ENCODE data around the gene PSMB4.
"Not testable (repeated sequence)": the region's sequence is repeated elsewhere in the genome, so short reads cannot be mapped to it uniquely, and the experiment has no call there.

Gene PSMB4

DNA sequence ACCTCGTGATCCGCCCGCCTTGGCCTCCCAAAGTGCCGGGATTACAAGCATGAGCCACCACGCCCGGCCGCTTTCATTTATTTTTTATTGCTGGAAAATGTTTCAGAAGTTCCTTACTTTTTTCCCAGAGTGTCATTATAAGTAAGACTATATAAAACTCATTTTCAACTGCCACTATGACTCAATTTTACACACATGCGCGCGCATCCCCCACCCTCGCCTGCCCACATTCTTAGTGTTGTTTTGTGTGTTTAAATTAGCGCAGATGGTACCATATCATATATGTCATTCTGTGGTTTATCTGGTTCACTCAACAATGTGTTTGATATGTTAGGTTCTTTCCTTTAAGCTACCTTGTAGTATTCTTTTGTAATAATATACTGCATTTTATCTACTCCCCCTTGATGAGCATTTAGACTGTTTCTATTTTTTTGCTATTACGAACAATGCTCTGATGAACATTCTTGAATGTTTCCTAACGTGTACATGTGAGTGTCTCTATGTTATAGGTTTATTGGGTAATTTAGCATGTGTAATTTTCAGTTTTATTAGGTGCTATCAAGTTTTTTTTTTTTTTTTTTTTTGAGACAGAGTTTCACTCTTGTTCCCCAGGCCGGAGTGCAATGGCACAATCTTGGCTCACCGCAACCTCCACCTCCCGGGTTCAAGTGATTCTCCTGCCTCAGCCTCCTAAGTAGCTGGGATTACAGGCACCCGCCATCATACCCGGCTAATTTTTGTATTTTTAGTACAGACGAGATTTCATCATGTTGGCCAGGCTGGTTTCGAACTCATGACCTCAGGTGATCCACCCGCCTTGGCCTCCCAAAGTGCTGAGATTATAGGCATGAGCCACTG lies 8.9 kb upstream of the PSMB4 start:
- DNase-seq, result not testable (repeated sequence)

GRCh38 chr1:151391079-151391563 lies 8.3 kb upstream of the PSMB4 start:
- no peak for DNase-seq

- DNase-seq, result no peak
These were observed 5.8 kb upstream of the PSMB4 start for GRCh38 chr1:151393583-151393982.

DNA sequence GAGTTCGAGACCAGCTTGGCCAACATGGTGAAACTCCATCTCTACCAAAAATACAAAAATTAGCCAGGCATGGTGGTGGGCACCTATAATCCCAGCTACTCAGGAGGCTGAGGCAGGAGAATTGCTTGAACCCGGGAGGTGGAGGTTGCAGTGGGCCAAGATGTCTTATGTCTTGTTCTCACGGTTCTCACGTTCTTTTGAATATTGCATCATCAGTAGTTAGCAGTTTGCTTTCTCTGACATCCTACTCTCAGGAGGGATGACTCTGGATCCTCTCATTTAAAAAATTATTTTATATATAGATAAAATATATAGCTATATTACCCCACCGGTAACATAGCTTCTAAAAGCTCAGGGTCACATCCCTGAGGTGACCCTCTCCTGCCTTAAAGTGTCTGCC lies 3.1 kb upstream of the PSMB4 start:
- DNase-seq, result not testable (repeated sequence)

GRCh38 chr1:151401125-151401788 lies 1.9 kb downstream of the PSMB4 start:
- DNase-seq, result no peak

DNA sequence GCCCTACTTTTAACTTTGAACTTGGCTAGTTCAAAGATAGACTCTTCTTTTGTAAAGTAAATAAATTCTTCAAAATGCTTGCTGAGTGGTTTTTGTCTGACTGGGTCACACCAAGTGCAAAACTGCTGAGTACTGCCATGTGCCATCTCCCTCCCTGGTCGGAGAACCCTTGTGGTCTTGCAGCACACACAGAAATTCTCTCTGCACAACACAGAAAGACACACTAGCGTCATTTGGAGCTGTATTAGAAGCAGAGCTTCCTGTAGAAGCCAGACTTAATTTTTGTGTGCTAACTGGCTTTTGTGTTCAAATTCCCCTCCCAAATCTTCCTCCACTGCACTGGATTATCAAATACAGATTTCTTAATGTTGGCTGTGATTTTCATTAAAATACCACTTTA lies 2.5 kb downstream of the PSMB4 start:
- DNase-seq, result no peak

GRCh38 chr1:151402764-151403163 lies 3.4 kb downstream of the PSMB4 start:
- no peak for DNase-seq

DNA sequence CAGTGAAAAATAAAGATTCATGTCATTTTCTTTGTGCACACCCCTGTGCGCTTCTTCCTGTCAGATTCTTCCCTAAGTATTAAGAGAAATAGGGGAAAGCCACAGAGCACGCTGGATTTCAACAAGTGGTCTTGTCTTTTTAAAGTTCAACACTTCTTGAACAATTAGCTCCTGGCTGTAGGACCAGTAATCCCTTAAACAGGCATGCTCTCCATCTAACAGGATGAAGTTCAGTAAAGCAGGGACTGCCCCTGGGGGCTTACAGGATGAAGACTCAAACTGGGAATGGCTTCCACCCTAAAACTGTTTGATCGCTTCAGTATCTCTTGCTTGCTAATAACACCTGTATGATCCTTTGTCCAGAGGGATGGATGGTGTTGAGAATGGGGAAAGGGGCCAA lies 4.2 kb downstream of the PSMB4 start:
- DNase-seq, result no peak

GRCh38 chr1:151405187-151405951 lies 6.0 kb downstream of the PSMB4 start:
- DNase-seq, result no peak

DNA sequence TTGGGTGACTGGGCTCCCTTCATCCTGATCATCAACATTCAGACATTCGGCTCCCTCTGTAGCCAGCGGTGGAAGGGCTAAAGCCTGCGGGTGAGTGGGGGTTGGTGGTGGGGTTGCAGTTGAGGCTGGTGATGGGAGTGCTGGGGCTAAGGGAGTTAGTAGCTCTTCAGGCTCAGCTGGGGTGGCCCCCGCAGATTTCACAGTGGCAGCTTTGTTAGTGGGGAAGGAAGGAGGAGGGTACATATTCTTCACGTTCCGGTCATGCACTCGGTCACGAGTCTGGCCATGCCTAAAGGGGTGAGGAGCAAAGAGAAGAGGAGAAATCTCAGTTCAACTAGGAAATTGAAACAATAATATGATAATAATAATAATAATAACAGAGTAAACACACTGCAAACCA lies 6.8 kb downstream of the PSMB4 start:
- no peak for DNase-seq

DNA sequence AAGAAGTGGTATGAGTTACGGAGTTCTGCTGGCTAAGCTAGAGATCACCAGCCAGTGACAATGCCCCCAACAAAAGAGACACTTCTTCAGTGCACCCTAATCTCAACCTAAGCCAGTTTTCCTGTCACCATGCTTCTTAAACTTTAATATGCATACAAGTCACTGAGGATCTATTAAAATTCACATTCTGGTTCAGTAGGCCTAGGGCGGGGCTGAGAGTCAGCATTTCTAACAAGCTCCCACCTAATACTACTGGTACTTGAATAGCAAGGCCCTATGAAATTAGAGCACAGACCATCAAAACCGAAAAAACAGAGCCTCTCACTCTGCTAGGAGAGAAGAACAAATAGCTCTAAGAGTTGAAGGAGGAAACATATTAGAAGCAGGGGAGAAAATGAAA lies 7.9 kb downstream of the PSMB4 start:
- no peak for DNase-seq

DNA sequence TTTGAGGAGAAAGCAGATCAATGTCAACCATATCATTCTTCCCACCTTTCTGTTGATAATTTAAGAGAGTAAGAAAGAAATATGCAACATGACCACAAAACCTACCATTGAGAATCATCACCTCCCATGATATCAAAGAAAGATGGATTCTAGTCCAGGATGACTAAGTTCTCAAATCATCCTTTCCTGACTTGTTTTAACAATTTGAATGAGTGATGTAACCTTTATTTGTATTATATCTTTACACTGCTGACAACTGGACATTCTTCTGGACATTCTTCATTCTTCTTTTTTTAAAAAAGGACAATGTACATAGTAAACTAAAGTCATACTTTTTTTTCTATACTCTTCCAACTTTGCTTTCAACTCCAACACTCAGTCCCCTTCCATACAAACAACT lies 9.5 kb downstream of the PSMB4 start:
- no peak for DNase-seq

DNA sequence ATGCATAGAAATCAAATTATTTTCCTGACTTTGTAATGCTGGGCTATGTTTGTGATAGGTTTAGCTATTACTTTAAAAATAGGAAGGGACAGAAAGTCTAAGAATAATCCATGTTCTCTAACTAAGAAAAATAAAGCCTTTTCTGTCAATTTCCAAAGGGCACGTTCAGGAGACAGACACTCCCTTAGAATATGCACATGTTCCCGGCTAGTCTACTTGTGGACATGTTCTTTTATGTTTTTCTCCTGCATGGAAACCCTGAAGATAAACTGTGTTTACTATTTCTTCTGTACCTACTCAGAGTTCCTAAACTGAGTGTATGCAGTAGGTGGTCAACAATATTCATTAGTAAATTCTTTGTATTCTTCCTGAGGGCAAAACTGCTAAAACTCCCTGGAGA lies 12.5 kb downstream of the PSMB4 start:
- DNase-seq, result no peak

- no peak for DNase-seq
These were observed 16.9 kb downstream of the PSMB4 start for GRCh38 chr1:151416231-151416630.

DNA sequence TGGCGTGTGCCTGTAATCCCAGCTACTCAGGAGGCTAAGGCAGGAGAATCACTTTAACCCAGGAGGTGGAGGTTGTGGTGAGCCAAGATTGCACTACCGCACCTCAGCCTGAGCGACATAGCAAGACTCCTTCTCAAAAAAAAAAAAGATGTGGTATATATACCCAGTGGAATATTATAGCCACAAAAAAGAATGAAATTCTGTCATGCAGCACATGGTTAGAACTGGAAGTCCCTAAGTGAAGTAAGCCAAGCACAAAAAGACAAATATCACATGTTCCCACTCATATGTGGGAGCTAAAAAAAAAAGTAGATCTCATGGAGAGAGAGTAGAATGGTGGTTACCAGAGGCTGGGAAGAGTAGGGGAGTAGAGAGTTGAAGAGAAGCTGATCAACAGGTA lies 18.7 kb downstream of the PSMB4 start:
- no peak for DNase-seq

DNA sequence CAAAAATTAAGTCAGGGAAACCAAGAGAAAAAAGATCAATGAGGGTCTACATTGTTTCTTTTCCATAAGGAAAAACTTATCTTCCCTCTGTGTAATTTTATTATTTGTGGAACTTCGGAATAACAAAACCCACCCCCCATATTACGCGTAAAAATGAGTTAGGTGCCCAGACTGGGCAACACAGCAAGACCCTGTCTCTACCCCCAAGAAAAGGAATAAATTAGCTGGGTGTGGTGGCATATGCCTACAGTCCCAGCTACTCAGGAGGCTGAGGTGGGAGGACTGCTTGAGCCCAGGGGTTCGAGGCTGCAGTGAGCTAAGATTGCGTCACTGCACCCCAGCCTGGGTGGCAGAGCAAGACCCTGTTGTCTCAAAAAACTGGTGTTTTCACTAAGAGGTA lies 20.4 kb downstream of the PSMB4 start:
- DNase-seq, result no peak

DNA sequence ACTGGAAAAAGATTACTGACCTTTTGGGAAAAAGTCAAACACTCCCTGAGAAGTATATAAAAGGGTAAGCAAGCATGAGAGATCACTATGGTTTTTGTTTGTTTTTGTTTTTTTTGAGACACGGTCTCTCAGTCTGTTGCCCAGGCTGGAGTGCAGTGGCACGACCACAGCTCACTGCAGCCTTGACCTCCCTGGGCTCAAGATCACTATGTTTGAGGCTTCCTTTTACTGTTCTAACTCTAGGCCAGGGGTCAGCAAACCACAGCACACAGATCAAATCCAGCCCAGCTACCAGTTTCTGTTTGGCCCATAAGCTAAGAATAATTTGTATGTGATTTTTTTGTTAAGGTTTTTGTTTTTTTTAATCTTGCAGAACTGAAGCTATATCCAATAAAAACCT lies 25.7 kb downstream of the PSMB4 start:
- no peak for DNase-seq

- no peak for DNase-seq
These were observed 28.7 kb downstream of the PSMB4 start for GRCh38 chr1:151428068-151428467.

GRCh38 chr1:151433827-151434226 lies 34.5 kb downstream of the PSMB4 start:
- DNase-seq, result not testable (repeated sequence)

DNA sequence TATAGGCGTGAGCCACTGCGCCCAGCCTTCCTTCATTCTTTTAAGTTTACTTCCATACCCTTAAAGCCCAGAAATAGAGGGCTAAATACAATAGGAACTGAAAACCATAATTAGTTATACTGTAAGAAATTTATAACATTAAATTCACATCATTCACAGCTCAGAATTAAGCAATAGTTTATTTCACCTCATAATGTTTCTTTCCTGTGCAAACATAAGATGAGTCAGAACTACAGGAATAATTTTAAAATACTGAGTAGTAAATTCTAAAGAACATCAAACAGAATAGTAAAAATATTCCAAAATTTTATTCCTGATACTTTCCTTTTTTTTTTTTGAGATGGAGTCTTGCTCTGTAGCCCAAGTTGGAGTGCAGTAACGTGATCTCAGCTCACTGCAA lies 35.8 kb downstream of the PSMB4 start:
- DNase-seq, result no peak

GRCh38 chr1:151436985-151437384 lies 37.6 kb downstream of the PSMB4 start:
- DNase-seq, result no peak

- DNase-seq, result not testable (repeated sequence)
These were observed 38.0 kb downstream of the PSMB4 start for GRCh38 chr1:151437396-151437795.
